KOPT-K1 (cell line): Measurements from ENCODE around the gene LPP.

Experiments
- H3K27ac ChIP-seq: fragments of 200-600 bp; sonication (generic); 2 replicates; pipeline ENCODE4 v1.5.1; 2016; ENCODE audit warnings: antibody characterized with exemption, mild to moderate bottlenecking, low read depth, low read length; ENCODE audit not compliant: poor library complexity, severe bottlenecking
- H3K36me3 ChIP-seq: fragments of 200-600 bp; sonication (generic); 2 replicates; pipeline ENCODE4 v1.5.1; 2017; ENCODE audit warnings: antibody characterized with exemption, mild to moderate bottlenecking, low read length, moderate library complexity; ENCODE audit not compliant: insufficient read depth
- H3K9me3 ChIP-seq: fragments of 200-600 bp; sonication (generic); 2 replicates; pipeline ENCODE4 v1.5.1; 2017; ENCODE audit warnings: antibody characterized with exemption, low read length, mild to moderate bottlenecking; ENCODE audit not compliant: insufficient read depth, poor library complexity, severe bottlenecking

Gene LPP

GRCh38 chr3:188889054-188889491, 735.1 kb downstream of the LPP start:
- Histone ChIP-seq H3K9me3 (no peaks in the 10 kb centered on the region), H3K36me3 (no peaks in the 10 kb centered on the region; the same call in 1 of the 2 replicates), H3K27ac (no peak overlapping the region)

GRCh38 chr3:188890572-188891270, 736.8 kb downstream of the LPP start:
- Histone ChIP-seq H3K27ac (no peak overlapping the region), H3K36me3 (no peaks in the 10 kb centered on the region; the same call in 1 of the 2 replicates), H3K9me3 (no peaks in the 10 kb centered on the region)

- no peak overlapping the region for H3K27ac ChIP-seq
- no peaks in the 10 kb centered on the region for H3K9me3 ChIP-seq
- H3K36me3 ChIP-seq: no peaks in the 10 kb centered on the region
These were observed 745.9 kb downstream of the LPP start for GRCh38 chr3:188899881-188900280.

GRCh38 chr3:188900421-188900951, 746.5 kb downstream of the LPP start:
- Histone ChIP-seq H3K27ac (no peak overlapping the region), H3K36me3 (no peaks in the 10 kb centered on the region), H3K9me3 (no peaks in the 10 kb centered on the region)

- H3K9me3 ChIP-seq: no peaks in the 10 kb centered on the region
- no peak overlapping the region for H3K27ac ChIP-seq
- no peaks in the 10 kb centered on the region for H3K36me3 ChIP-seq
These were observed 747.2 kb downstream of the LPP start for GRCh38 chr3:188901126-188901525.

GRCh38 chr3:188901671-188902287, 747.8 kb downstream of the LPP start:
- H3K9me3 ChIP-seq: no peaks in the 10 kb centered on the region
- H3K36me3 ChIP-seq: no peaks in the 10 kb centered on the region
- H3K27ac ChIP-seq: no peak overlapping the region

GRCh38 chr3:188904670-188905069, 750.7 kb downstream of the LPP start:
- H3K27ac ChIP-seq: no peak overlapping the region
- H3K36me3 ChIP-seq: no peaks in the 10 kb centered on the region
- no peaks in the 10 kb centered on the region for H3K9me3 ChIP-seq

GRCh38 chr3:188905547-188905946, 751.6 kb downstream of the LPP start:
- H3K9me3 ChIP-seq: no peaks in the 10 kb centered on the region
- no peaks in the 10 kb centered on the region for H3K36me3 ChIP-seq
- H3K27ac ChIP-seq: no peak overlapping the region

- no peak overlapping the region for H3K27ac ChIP-seq
These were observed 752.3 kb downstream of the LPP start for GRCh38 chr3:188906236-188906635.

GRCh38 chr3:188908002-188908850, 754.3 kb downstream of the LPP start:
- no peaks in the 10 kb centered on the region for H3K9me3 ChIP-seq
- H3K27ac ChIP-seq: no peak overlapping the region
- H3K36me3 ChIP-seq: no peaks in the 10 kb centered on the region

More at GRCh38 chr3:188906236-188906635, 752.3 kb downstream of the LPP start:
- Histone ChIP-seq H3K9me3 (no peaks in the 10 kb centered on the region), H3K36me3 (no peaks in the 10 kb centered on the region)

GRCh38 chr3:188911026-188911850, 757.3 kb downstream of the LPP start:
- Histone ChIP-seq H3K9me3 (no peaks in the 10 kb centered on the region), H3K36me3 (no peaks in the 10 kb centered on the region)

GRCh38 chr3:188913084-188913483, 759.1 kb downstream of the LPP start:
- Histone ChIP-seq H3K27ac (no peak overlapping the region), H3K9me3 (no peaks in the 10 kb centered on the region), H3K36me3 (no peaks in the 10 kb centered on the region)

More at GRCh38 chr3:188911026-188911850, 757.3 kb downstream of the LPP start:
- no peak overlapping the region for H3K27ac ChIP-seq

GRCh38 chr3:188914552-188914951, 760.6 kb downstream of the LPP start:
- Histone ChIP-seq H3K9me3 (no peaks in the 10 kb centered on the region), H3K36me3 (no peaks in the 10 kb centered on the region), H3K27ac (no peak overlapping the region)

- Histone ChIP-seq H3K27ac (no peak overlapping the region), H3K36me3 (no peaks in the 10 kb centered on the region), H3K9me3 (no peaks in the 10 kb centered on the region)
These were observed 761.2 kb downstream of the LPP start for GRCh38 chr3:188915127-188915526.
